HEK293T (cell line): Measurements from ENCODE around the gene GSDME.

Experiments
- ARNT ChIP-seq: fragments of 450-650 bp; IDR thresholded peaks from 2 replicates; pipeline ENCODE4 v1.6.1; 2017; ENCODE audit warnings: mild to moderate bottlenecking
- HDGF ChIP-seq: fragments of 450-650 bp; IDR thresholded peaks from 2 replicates; pipeline ENCODE4 v1.6.1; 2017; ENCODE audit warnings: antibody characterized with exemption, borderline replicate concordance

DNA sequence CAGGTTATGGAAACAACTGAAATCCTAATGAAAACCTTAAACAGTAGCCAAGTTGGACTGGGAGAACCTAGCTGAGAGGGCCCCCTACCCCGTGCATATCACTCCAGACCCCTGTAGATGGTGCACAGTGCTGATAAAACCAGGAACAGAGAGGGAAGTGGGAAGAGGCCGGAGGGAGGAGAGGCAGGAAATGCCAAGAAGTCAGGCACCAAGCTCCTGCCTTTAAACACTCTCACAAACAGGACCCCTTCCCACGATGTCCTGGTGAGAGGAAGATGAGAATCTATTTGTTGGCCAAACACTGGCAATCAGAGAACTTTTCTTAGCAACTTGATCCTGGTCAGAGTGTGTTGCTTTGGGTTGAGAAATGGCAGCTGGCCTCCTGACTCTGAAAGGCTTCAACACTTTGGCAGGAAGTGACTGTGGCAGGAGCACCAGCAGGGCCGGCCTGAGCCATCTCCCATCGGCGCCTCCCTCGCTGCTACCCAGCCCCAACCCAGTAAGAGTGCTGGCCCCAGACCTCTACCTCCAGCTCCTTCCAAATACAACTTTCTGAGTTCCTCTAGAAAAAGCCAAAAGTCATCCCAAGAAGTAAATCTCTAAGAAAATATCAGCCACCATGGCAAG lies 39.5 kb downstream of the GSDME start:
- TF ChIP-seq HDGF (no peak), ARNT (no peak)
